Right atrium auricular region (tissue), 2 donors: ENCODE data around the gene C1orf53. TPM values are rescaled to one million over a fixed set of nuclear protein-coding genes. Genes with fewer than 3 reads are reported as not detected.

ENCODE experiments used
- DNase-seq: peaks from one replicate; pipeline ENCODE4 v3.0.0-alpha.2; 2019; ENCODE audit warnings: low spot score
- H3K27ac ChIP-seq, 2 donors: fragments of 200-600 bp; sonication (generic); 1 replicate in 1 of 2; 2 replicates in 1 of 2; pipeline ENCODE4 v1.5.1; 2016 to 2019
- H3K27me3 ChIP-seq, 2 donors: fragments of 200-600 bp; sonication (generic); one replicate each; pipeline versions ENCODE4 v1.5.1 to v1.6.0; 2017 to 2019
- H3K36me3 ChIP-seq: fragments of 200-600 bp; sonication (generic); one replicate; pipeline ENCODE4 v1.5.1; 2016
- H3K4me1 ChIP-seq, 2 donors: fragments of 200-600 bp; sonication (generic); one replicate each; pipeline versions ENCODE4 v1.5.1 to v1.6.0; 2017 to 2019
- H3K4me3 ChIP-seq, 2 donors: fragments of 200-600 bp; sonication (generic); 1 replicate in 1 of 2; 2 replicates in 1 of 2; pipeline ENCODE4 v1.5.1; 2017 to 2019; ENCODE audit warnings: mild to moderate bottlenecking in 1 of 2, moderate library complexity in 1 of 2
- H3K9me3 ChIP-seq, 2 donors: fragments of 200-600 bp; sonication (generic); one replicate each; pipeline ENCODE4 v1.5.1; 2019
- total RNA-seq, 2 donors: library from RNA; depleted of rRNA; stranded (reverse); fragments of >200 nt; gene quantifications; one replicate each; pipeline ENCODE4 v1.1.0, GENCODE V29; 2016
- TF ChIP-seq, protein P1 (sequence below), 2 donors: fragments of 200-600 bp; sonication (generic); IDR thresholded peaks; one replicate each; pipeline ENCODE4 v1.5.1; 2019; ENCODE audit warnings: antibody characterized with exemption in 2 of 2

The C1orf53 gene
- total RNA-seq, 2 donors from 2014 or later: 4.0 to 12.1 TPM

DNA sequence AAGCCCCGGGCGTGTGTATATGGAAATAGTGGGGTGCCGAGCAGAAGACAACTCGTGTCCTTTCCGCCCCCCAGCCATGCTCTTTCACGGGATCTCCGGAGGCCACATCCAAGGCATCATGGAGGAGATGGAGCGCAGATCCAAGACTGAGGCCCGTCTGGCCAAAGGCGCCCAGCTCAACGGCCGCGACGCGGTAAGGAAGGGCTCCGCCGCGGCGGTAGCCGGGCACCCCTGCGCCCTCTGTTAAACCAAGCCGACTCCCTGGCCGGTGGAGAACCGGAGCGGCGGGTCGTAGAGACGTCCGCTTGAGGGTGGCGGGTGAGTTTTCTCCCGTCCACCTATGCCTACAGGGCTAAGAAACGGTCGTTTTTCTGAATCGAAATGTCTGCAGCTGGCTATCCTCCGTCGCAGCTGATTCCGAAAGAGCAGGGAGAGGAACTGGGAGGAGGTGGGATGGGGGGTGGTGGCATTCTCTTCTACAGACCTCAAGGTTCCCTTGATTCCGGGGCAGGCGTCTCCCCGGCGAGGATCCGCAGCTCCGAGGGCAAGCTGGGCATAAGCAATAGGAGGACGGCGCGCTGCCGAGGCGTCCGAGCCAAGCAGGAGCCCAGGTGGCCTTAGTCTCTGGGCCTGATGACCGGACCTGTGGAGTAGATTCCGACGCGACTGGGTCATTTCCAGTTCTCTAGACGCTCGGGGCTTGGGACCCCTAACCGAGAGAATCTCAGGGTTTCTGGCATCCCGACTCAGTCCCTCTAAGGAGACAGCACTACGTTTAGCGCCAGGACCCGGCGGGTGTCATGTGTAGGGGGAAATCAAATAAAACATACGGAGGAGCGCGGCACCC lies 15.6 kb downstream of the C1orf53 start:
- H3K27me3 ChIP-seq: peaks cover 64 to 80% of the 10 kb centered on the region in 2 donors
- peaks cover 0 to 54% of the 10 kb centered on the region in 2 donors for H3K4me1 ChIP-seq
- H3K4me3 ChIP-seq: peak overlapping the region; percentile 19 to 41
- TF ChIP-seq, protein P1, sequence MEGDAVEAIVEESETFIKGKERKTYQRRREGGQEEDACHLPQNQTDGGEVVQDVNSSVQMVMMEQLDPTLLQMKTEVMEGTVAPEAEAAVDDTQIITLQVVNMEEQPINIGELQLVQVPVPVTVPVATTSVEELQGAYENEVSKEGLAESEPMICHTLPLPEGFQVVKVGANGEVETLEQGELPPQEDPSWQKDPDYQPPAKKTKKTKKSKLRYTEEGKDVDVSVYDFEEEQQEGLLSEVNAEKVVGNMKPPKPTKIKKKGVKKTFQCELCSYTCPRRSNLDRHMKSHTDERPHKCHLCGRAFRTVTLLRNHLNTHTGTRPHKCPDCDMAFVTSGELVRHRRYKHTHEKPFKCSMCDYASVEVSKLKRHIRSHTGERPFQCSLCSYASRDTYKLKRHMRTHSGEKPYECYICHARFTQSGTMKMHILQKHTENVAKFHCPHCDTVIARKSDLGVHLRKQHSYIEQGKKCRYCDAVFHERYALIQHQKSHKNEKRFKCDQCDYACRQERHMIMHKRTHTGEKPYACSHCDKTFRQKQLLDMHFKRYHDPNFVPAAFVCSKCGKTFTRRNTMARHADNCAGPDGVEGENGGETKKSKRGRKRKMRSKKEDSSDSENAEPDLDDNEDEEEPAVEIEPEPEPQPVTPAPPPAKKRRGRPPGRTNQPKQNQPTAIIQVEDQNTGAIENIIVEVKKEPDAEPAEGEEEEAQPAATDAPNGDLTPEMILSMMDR (IDR thresholded peaks at IDR 0.05): no peak
- no peaks in the 10 kb centered on the region for H3K9me3 ChIP-seq
- H3K27ac ChIP-seq: no peak overlapping the region
- no peak for DNase-seq
- H3K36me3 ChIP-seq: no peaks in the 10 kb centered on the region

DNA sequence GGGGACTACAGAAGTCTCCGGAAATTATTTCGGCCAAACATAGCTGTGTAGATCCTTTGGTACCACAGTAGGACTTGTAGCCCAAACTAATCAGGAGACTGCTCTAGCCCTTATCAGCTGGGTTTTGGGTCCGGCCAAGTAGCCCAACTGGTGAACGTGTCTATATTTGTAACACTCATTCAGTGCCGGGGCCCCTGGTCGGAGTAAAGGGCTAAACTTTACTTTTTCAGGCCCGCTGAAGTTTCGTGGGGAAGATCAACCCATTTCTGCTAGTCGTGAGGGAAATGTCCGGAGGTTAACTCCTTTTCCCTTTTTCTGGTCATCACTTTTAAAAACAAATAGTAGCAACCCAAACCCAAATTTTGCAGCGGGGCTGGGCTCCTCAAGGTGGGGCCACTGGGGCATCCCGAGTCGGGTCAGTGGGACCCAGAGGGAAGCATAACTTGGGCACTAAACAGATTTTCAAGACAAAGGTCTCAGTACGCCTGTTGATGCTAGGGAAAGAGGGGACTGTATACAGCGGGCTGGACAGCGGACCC lies 16.4 kb downstream of the C1orf53 start:
- TF ChIP-seq, protein P1 (IDR thresholded peaks at IDR 0.05): no peak
- Histone ChIP-seq H3K27me3 (peaks cover 56 to 72% of the 10 kb centered on the region in 2 donors), H3K9me3 (no peaks in the 10 kb centered on the region), H3K4me3 (peak overlapping the region in 1 of 2 donors; percentile 19), H3K4me1 (peaks cover 0 to 48% of the 10 kb centered on the region in 2 donors), H3K27ac (no peak overlapping the region), H3K36me3 (no peaks in the 10 kb centered on the region)
- DNase-seq: no peak

- no peak for DNase-seq
- H3K4me1 ChIP-seq: peaks cover 0 to 48% of the 10 kb centered on the region in 2 donors
- H3K27me3 ChIP-seq: peaks cover 49 to 65% of the 10 kb centered on the region in 2 donors
- no peaks in the 10 kb centered on the region for H3K36me3 ChIP-seq
- TF ChIP-seq, protein P1 (IDR thresholded peaks at IDR 0.05): no peak
- no peak overlapping the region for H3K4me3 ChIP-seq
- no peaks in the 10 kb centered on the region for H3K9me3 ChIP-seq
- no peak overlapping the region for H3K27ac ChIP-seq
Observed at GRCh38 chr1:197919346-197920066, 17.1 kb downstream of the C1orf53 start.

DNA sequence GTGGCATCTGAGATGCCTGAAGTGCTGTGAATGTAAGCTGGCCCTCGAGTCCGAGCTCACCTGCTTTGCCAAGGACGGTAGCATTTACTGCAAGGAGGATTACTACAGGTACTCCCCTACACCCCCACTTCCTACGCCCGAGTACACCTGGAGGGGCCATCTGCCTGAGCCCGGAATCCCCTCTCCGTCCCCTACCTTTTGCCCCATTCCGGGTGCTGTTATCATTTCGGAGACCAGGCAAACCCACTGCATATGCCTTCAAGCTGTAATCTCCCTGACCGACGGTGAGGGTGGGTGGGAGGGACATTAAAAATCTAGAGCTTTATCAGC lies 17.6 kb downstream of the C1orf53 start:
- TF ChIP-seq, protein P1 (IDR thresholded peaks at IDR 0.05): no peak
- Histone ChIP-seq H3K36me3 (no peaks in the 10 kb centered on the region), H3K27ac (no peak overlapping the region), H3K4me1 (peaks cover 0 to 48% of the 10 kb centered on the region in 2 donors), H3K27me3 (peaks cover 44 to 63% of the 10 kb centered on the region in 2 donors), H3K4me3 (no peak overlapping the region), H3K9me3 (no peaks in the 10 kb centered on the region)
- DNase-seq: no peak

GRCh38 chr1:197920414-197921117 lies 18.1 kb downstream of the C1orf53 start:
- Histone ChIP-seq H3K4me3 (no peak overlapping the region), H3K4me1 (peaks cover 0 to 46% of the 10 kb centered on the region in 2 donors), H3K27ac (no peak overlapping the region), H3K27me3 (peaks cover 39 to 58% of the 10 kb centered on the region in 2 donors), H3K9me3 (no peaks in the 10 kb centered on the region), H3K36me3 (no peaks in the 10 kb centered on the region)
- TF ChIP-seq, protein P1 (IDR thresholded peaks at IDR 0.05): no peak
- DNase-seq: no peak
